Measurements from ENCODE around the gene CYP17A1.

CYP17A1 gene

DNA sequence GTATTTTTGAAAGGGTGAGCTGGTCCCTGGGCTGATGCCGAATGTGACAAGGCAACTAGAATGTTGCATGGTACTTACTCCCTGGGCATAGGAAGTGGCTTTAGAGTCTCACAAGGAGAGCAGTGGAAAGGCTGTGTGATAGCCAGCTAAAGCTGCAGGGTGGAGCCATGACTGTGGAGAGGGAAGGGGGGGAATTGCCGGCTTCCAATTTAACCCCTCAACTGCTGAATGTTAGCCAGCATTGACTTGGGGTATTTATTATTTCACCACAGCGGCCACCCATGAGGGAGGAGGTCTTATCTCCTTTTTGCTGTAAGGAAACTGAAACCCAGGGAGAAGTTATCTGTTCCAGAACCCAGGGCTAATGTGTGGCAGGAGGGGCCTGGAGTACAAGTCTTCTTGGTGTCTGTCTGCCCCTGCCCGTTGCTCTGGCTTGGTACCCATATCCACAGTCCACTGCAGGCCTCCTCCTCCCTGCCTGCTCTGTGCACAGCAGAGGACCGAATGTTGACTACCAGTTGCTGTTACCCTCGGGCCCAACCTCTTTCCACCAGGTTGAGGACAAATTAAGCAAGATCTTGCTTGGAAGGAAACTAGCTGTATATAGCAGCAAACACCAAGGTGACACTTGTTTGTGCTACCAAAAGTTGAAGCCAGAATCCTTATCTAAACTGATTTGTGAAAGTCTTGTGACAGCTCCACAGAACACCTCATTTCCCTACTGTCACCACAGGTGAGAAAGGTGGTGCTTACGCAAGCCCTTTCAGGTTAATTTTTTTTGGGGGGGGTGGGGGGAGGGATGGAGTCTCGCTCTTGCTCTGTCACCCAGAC, 55.9 kb downstream of the CYP17A1 start:
- no peak for DNase-seq (ENCODE audit: low read depth, low spot score)
- H3K27ac ChIP-seq: no peak overlapping the region

Data from epithelial cell of prostate (primary cell).